WERI-Rb-1 (cell line): Measurements from ENCODE around the gene CFAP57.

Source experiments
- DNase-seq: peaks from one replicate; pipeline ENCODE4 v3.0.0-alpha.2; 2020
- H3K27ac ChIP-seq: fragments of 250-450 bp; sonication (Bioruptor Pico); 2 replicates; pipeline ENCODE4 v1.5.1; 2020; ENCODE audit warnings: mild to moderate bottlenecking, moderate library complexity
- H3K27me3 ChIP-seq: fragments of 250-450 bp; sonication (Bioruptor Pico); 2 replicates; pipeline ENCODE4 v1.5.1; 2021; ENCODE audit warnings: mild to moderate bottlenecking, low read depth, moderate library complexity; ENCODE audit not compliant: insufficient read depth, severe bottlenecking
- H3K36me3 ChIP-seq: fragments of 250-450 bp; sonication (Bioruptor Pico); 2 replicates; pipeline ENCODE4 v1.5.1; 2020; ENCODE audit warnings: mild to moderate bottlenecking, moderate library complexity
- H3K4me3 ChIP-seq: 2 replicates; pipeline ENCODE4 v1.5.1; 2011; ENCODE audit warnings: low read depth, mild to moderate bottlenecking, control low read depth, low read length
- H3K9me3 ChIP-seq: fragments of 250-450 bp; sonication (Bioruptor Pico); 2 replicates; pipeline ENCODE4 v1.5.1; 2021; ENCODE audit warnings: mild to moderate bottlenecking, moderate library complexity; ENCODE audit not compliant: severe bottlenecking
- CTCF ChIP-seq: IDR thresholded peaks from 2 replicates; pipeline ENCODE4 v1.5.1; 2011; ENCODE audit warnings: low read depth, mild to moderate bottlenecking, control low read depth, inconsistent platforms, low read length

CFAP57 gene

GRCh38 chr1:43279161-43279560 is 107.0 kb downstream of the CFAP57 start:
- no peak for TF ChIP-seq CTCF
- Histone ChIP-seq H3K27me3 (no peaks in the 10 kb centered on the region), H3K4me3 (no peak overlapping the region), H3K9me3 (no peaks in the 10 kb centered on the region), H3K36me3 (no peaks in the 10 kb centered on the region), H3K27ac (no peak overlapping the region)
- DNase-seq = no peak

GRCh38 chr1:43279666-43280065 is 107.5 kb downstream of the CFAP57 start:
- Histone ChIP-seq H3K4me3 (no peak overlapping the region), H3K36me3 (no peaks in the 10 kb centered on the region), H3K9me3 (no peaks in the 10 kb centered on the region), H3K27ac (no peak overlapping the region), H3K27me3 (no peaks in the 10 kb centered on the region)
- no peak for TF ChIP-seq CTCF
- no peak for DNase-seq

GRCh38 chr1:43280692-43281091 is 108.6 kb downstream of the CFAP57 start:
- Histone ChIP-seq H3K9me3 (no peaks in the 10 kb centered on the region), H3K27ac (no peak overlapping the region), H3K36me3 (no peaks in the 10 kb centered on the region), H3K27me3 (no peaks in the 10 kb centered on the region), H3K4me3 (no peak overlapping the region)
- TF ChIP-seq CTCF = no peak
- DNase-seq = no peak

GRCh38 chr1:43282220-43283195 is 110.4 kb downstream of the CFAP57 start:
- H3K36me3 ChIP-seq = no peaks in the 10 kb centered on the region
- H3K9me3 ChIP-seq = no peaks in the 10 kb centered on the region
- no peak for DNase-seq
- no peak overlapping the region for H3K4me3 ChIP-seq
- TF ChIP-seq CTCF = no peak
- H3K27me3 ChIP-seq = no peaks in the 10 kb centered on the region
- no peak overlapping the region for H3K27ac ChIP-seq

GRCh38 chr1:43284065-43284464 is 111.9 kb downstream of the CFAP57 start:
- Histone ChIP-seq H3K27me3 (no peaks in the 10 kb centered on the region), H3K9me3 (no peaks in the 10 kb centered on the region), H3K4me3 (no peak overlapping the region), H3K27ac (no peak overlapping the region), H3K36me3 (no peaks in the 10 kb centered on the region)
- TF ChIP-seq CTCF = no peak
- DNase-seq = no peak
